Astrocyte (in vitro differentiated cells and primary cell): ENCODE results near the gene PTPRK.

Source experiments
- EZH2 ChIP-seq: IDR thresholded peaks from 2 replicates; pipeline ENCODE4 v1.6.1; 2012; ENCODE audit warnings: mild to moderate bottlenecking, low read length, inconsistent platforms; ENCODE audit not compliant: insufficient read depth
- TF ChIP-seq, protein P1 (sequence below): IDR thresholded peaks from 2 replicates; pipeline ENCODE4 v1.5.1; 2011; ENCODE audit warnings: low read depth, mild to moderate bottlenecking, inconsistent platforms, low read length, moderate library complexity; ENCODE audit not compliant: insufficient read depth

DNA sequence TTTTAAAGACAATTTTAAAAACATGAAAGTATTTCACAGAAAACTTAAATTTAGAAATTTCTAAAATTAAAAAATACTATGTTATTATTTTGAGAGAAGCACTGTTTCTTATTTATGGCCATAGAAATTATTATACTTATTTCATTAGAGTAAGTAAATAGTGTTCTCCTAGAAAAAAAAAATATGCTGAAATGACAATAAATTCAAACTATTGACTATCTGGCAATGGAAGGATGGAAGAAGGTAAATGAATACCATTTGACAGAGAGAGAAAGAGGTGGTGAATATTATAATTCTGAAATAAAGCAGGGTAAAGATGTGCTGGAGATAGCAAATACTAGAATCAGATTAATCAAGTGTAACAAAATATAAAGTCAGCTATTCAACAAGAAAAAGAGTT, 294.8 kb downstream of the PTPRK start:
- TF ChIP-seq, protein P1, sequence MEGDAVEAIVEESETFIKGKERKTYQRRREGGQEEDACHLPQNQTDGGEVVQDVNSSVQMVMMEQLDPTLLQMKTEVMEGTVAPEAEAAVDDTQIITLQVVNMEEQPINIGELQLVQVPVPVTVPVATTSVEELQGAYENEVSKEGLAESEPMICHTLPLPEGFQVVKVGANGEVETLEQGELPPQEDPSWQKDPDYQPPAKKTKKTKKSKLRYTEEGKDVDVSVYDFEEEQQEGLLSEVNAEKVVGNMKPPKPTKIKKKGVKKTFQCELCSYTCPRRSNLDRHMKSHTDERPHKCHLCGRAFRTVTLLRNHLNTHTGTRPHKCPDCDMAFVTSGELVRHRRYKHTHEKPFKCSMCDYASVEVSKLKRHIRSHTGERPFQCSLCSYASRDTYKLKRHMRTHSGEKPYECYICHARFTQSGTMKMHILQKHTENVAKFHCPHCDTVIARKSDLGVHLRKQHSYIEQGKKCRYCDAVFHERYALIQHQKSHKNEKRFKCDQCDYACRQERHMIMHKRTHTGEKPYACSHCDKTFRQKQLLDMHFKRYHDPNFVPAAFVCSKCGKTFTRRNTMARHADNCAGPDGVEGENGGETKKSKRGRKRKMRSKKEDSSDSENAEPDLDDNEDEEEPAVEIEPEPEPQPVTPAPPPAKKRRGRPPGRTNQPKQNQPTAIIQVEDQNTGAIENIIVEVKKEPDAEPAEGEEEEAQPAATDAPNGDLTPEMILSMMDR, result no peak
- no peak for TF ChIP-seq EZH2
